NCI-H526 treated with DMSO at 0.1 percent for 48 hours (cell line): ENCODE results near the gene LUM.
A peak's percentile ranks its signal among the peaks of the same experiment; 100 is the strongest.
"Not testable (repeated sequence)": the region's sequence is repeated elsewhere in the genome, so short reads cannot be mapped to it uniquely, and the experiment has no call there.

Source experiments
- DNase-seq: peaks from one replicate; lab custom pipeline; 2025; lab: John Stamatoyannopoulos, UW

LUM gene

DNA sequence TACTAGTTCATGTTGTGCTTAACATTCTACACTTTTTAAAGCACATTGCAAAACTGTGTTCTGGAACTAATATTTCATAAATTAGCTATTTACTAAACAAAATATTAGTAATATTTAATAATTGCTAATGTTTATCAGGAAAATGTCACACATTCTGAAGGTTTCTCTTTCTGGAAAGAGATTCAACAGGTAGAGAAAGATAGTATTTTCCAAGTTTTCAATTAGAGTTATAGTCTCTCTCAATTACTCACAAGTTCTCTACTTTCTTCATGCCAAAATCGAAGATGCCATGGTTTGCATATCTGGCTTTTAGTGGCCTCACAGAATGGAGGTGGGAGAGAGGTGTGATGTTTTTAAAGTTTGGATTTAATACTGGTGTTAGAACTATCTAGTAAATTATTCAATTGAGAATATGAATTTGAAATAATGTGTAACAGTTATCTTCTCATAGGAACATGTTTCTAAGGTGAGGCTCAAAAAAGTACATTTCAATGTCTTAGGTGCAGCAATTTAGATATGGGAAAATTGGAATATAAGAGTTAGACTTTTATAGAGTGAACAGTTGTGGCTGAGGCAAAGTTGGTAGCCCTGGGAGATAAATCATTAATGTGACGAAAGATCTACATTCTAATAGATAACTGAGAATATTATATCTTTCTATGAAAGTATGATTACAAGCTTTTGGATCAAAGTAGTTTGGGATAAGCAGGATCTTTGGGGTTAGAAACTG is 1.5 kb downstream of the LUM start:
- DNase-seq, result no peak

GRCh38 chr12:91109148-91109564 is 2.1 kb downstream of the LUM start:
- DNase-seq, result peak; percentile 7

- DNase-seq, result no peak
Measured at GRCh38 chr12:91108196-91108755, 3.0 kb downstream of the LUM start.

DNA sequence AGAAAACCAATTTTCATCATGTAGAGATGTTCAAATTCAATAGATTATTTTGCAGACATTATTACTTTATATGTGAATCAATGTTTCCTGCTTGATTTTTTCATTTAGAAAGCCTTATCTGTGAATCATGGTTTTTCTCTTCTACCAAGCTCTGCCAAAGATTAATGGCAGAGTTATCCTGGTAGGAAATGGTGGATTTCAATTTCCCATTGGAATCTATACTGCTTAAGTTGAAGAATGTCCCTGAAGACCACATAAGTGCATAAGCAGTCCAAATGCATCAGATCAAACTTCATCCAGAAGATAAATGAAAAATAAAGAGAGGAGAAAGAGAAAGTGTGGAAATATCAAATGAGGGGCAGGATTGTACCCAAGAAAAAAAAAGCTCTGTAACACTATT is 5.0 kb downstream of the LUM start:
- DNase-seq, result no peak

DNA sequence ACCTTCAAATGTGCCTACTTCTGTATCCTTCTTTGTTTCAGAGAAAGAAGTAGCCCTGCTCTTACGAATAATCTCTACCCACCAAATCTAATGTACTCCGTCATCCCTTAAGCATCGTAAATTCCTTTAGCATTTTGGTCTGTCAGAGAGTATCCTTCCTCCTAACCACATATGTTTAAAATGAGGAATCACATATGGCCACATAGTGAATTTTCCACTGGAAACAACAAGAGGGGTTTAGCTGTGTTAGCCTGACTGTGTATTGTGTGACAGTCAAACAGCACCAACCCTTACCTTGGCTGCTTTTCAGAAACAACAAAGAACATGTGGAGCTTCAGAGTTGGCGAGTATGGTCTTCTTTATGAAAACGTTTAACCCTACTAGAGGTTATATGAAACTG is 5.5 kb downstream of the LUM start:
- DNase-seq, result no peak

GRCh38 chr12:91104812-91105466 is 6.4 kb downstream of the LUM start:
- DNase-seq, result no peak

GRCh38 chr12:91103624-91104023 is 7.7 kb downstream of the LUM start:
- peak; percentile 59 for DNase-seq

DNA sequence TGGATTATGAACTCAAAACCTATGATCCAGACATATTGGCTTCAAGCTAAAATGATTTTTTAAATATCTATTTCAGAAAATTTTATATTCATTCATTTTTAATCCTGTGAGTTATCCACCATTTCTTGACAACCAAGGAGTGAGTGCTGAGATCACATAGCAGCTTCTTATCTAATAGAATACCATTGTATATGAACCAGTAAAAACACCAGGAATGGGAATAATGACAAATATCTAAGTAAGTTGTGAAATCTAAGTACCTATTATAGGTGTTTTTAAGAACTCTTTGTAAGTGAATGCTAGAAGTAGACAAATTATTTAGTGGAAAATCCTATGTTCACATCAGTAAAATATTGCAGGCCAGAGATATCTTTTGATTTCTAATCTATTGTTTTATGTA is 8.2 kb downstream of the LUM start:
- DNase-seq, result peak; percentile 87

DNA sequence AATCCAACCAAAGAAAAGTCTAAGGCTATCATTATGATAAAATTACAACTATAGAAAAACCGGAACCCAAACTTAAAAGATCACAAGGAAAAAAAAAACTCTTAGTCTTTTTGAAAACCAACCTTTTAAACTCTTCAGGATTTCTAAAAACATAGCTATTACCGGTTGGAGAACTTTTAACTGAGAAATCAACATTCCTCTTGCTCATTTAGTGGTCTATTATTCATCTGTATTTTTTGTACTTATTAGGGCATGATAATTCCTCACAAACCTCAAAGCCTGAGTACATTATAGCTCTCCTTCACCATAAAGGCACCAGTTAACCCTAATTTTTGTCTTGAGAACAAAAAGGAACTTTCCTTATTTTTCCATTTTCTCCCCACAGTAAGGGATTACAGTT is 10.4 kb downstream of the LUM start:
- DNase-seq, result no peak

DNA sequence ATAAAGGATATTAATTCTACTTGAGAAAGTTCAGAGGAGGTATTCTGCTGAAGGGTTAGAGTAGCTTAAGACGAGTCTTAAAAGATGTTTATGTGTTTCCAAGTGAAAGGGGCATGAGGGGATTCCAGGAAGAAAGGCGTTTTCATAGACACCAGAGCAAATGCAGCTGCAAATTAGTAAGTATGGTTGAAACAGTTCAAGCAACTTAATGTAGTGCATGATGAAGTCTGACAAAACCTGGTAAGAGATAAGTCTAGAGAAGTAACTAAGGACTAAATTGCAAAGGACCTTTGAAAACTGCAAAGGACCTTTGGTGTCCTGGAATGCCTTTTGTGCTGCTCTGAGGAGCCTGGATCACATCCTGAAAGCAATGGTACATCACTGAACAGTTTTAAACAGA is 11.5 kb downstream of the LUM start:
- no peak for DNase-seq

DNA sequence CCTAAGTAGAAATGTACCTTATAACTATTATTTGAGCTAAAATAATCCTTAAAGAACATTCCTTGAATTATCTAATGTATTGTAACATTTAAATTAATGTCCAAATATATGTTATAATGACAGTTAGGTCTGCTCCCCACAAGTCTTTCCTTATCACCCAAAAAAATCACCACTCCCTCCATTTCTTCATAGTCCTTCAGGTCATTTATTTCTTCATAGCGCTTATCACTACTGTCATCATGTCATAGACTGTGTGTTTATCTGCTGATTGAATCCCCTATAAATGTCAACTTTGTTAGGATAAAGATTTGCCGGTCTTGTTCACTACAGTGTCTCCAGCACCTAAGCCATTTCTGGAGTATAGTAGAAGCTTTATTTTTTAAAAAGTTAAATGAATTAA is 12.0 kb downstream of the LUM start:
- no peak for DNase-seq

- DNase-seq, result no peak
Measured at GRCh38 chr12:91098941-91099340, 12.4 kb downstream of the LUM start.

- DNase-seq, result no peak
Measured at GRCh38 chr12:91098461-91098860, 12.8 kb downstream of the LUM start.

GRCh38 chr12:91094957-91095356 is 16.3 kb downstream of the LUM start:
- DNase-seq, result no peak

DNA sequence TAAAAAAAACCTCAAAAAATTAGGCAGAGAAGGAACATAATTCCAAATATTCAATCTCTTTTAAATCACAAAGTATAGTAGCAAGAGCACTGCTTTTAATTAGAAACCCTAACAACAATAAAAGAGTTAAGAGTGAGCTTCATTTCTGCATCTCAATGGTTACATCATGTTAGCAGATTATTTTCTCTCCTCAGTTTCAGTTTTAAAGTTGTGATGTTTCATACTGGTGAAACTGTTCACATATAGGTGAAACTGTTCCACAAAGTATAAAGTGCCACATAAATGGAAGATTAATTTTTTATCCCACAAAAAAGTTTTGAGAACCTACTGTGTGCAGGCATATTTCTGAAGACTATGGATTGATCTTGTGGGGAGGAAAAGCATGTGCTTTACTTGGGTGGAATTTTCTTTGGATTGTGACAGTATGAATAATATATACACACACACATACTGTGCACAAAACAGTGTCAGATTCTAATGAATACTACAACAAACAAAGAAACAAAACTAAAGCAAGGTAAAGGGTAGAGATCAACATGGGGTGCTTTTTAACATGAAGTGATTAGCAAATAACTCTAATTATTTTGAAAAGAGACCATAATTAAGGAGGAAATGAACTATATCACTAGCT is 17.1 kb downstream of the LUM start:
- no peak for DNase-seq

- no peak for DNase-seq
Measured at GRCh38 chr12:91093341-91093740, 18.0 kb downstream of the LUM start.

- DNase-seq, result no peak
Measured at GRCh38 chr12:91091916-91092715, 19.2 kb downstream of the LUM start.

GRCh38 chr12:91089953-91090352 is 21.3 kb downstream of the LUM start:
- not testable (repeated sequence) for DNase-seq

GRCh38 chr12:91080041-91080440 is 31.3 kb downstream of the LUM start:
- DNase-seq, result peak; percentile 2

GRCh38 chr12:91078501-91078900 is 32.8 kb downstream of the LUM start:
- no peak for DNase-seq

DNA sequence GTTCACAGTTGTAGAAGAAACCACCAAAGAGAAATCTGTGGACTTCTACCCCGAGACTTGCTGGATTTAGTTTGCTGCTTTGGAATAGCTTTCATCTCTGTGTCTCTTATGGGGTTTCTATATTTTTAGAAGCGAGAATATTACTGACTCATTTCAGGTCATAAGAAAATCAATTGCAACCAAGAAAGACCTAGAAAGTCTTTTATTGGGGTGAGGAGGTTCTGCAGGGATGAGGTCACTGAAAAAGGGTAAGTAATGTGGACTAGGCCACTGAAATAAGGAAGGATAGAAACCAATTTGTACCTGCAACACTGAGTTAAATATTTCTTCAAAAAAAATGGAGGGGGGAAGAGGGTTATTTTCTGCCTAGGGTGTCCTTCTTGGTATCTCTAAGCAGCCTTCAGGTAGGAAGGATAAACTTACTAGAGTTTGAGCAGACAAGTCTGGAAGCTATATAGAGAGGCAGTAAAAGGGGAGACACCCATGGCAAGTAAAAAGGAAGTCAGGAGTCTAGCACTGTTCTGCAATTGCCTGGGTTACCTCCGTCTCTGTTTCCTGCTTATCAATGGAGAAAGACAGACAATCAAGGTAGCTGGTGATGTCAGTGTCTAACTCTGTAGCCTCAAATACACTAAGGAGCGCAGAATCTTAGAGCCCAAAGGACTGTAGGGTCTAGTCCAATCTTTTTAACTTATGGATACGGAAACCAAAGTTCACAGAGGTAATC is 33.9 kb downstream of the LUM start:
- DNase-seq, result no peak

- no peak for DNase-seq
Measured at GRCh38 chr12:91074851-91075250, 36.4 kb downstream of the LUM start.
